Mesothelial cell of epicardium (in vitro differentiated cells): ENCODE measurements around the gene CASQ2. TPM values are rescaled to one million over a fixed set of nuclear protein-coding genes. Genes with fewer than 3 reads are reported as not detected.

ENCODE experiments used
- DNase-seq, 2 experiments: peaks; one replicate each; pipeline ENCODE4 v3.0.0; 2021; ENCODE audit warnings: low spot score in 2 of 2; ENCODE audit not compliant: unreplicated experiment in 2 of 2
- H3K27ac Mint-ChIP-seq: 2 replicates; pipeline ENCODE4 v1.8.0; 2021; ENCODE audit warnings: mixed read lengths
- H3K27me3 Mint-ChIP-seq: 2 replicates; pipeline ENCODE4 v1.8.0; 2021; ENCODE audit warnings: low read depth, mixed read lengths
- H3K36me3 Mint-ChIP-seq: 2 replicates; pipeline ENCODE4 v1.8.0; 2021; ENCODE audit warnings: mixed read lengths
- H3K4me1 Mint-ChIP-seq: 2 replicates; pipeline ENCODE4 v1.8.0; 2021; ENCODE audit warnings: mixed read lengths
- H3K4me3 Mint-ChIP-seq: 2 replicates; pipeline ENCODE4 v1.8.0; 2021; ENCODE audit warnings: mild to moderate bottlenecking, moderate library complexity, mixed read lengths
- H3K9me3 Mint-ChIP-seq: 2 replicates; pipeline ENCODE4 v1.8.0; 2021; ENCODE audit warnings: mixed read lengths
- total RNA-seq: library from RNA; stranded (reverse); gene quantifications from 3 replicates; pipeline ENCODE4 v1.2.1, GENCODE V29; 2021
- TF ChIP-seq, protein P1 (sequence below): fragments of 200-600 bp; sonication (generic); IDR thresholded peaks from one replicate; pipeline ENCODE4 v1.5.0; 2021; ENCODE audit warnings: antibody characterized with exemption; ENCODE audit not compliant: unreplicated experiment

CASQ2 gene
- total RNA-seq, 1 donor from 2014 or later = 0.13 TPM

DNA sequence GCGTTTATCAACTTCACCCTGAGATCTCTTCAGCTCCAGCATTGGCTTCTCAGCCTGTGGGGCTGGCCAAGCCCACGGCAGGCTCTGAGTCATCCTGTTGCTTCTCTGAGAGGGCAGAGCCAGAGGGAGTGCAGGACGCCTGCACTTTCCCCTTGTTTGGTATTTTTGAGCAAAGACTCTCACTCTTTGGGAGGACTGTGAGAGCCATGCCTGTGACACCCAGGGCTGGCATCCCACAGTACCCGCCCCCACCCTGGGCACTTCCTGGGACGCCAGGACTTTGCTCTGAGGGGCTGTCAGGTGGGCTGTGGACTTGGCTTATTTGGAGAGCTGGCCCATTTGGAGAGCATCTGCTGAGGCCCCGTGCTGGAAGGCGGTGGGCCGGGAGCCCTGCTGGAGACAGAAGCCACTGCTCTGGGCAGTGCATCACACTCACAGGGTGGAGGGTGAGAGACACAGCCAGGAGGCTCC, 89.3 kb downstream of the CASQ2 start:
- Mint-ChIP-seq H3K9me3 (no peaks in the 10 kb centered on the region), H3K27me3 (no peaks in the 10 kb centered on the region), H3K36me3 (peaks cover 21% of the 10 kb centered on the region), H3K4me1 (peaks cover 22% of the 10 kb centered on the region), H3K27ac (no peak overlapping the region), H3K4me3 (no peak overlapping the region)
- TF ChIP-seq, protein P1, sequence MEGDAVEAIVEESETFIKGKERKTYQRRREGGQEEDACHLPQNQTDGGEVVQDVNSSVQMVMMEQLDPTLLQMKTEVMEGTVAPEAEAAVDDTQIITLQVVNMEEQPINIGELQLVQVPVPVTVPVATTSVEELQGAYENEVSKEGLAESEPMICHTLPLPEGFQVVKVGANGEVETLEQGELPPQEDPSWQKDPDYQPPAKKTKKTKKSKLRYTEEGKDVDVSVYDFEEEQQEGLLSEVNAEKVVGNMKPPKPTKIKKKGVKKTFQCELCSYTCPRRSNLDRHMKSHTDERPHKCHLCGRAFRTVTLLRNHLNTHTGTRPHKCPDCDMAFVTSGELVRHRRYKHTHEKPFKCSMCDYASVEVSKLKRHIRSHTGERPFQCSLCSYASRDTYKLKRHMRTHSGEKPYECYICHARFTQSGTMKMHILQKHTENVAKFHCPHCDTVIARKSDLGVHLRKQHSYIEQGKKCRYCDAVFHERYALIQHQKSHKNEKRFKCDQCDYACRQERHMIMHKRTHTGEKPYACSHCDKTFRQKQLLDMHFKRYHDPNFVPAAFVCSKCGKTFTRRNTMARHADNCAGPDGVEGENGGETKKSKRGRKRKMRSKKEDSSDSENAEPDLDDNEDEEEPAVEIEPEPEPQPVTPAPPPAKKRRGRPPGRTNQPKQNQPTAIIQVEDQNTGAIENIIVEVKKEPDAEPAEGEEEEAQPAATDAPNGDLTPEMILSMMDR = no peak
- DNase-seq = no peak

DNA sequence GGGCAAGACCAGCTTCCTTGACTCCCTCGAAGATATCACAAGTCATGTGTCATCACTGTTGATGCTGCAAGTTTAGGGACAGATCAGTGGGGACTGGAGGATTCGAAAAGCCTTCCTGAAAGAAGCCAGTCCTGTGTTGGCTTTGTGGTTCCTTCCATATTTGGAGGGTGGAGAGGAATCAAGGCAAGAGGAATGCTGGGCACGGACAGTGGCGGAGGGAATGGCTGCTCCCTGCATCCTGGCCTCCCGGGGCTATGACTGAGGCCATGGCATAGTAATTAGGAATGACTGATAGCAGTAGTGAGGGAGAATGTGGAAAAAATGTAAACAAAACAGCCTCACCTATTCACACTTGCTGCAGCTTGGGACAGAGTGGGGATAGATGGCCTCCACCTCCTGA, 90.4 kb downstream of the CASQ2 start:
- TF ChIP-seq, protein P1 = no peak
- Mint-ChIP-seq H3K4me1 (peaks cover 22% of the 10 kb centered on the region), H3K27ac (no peak overlapping the region), H3K27me3 (no peaks in the 10 kb centered on the region), H3K4me3 (no peak overlapping the region), H3K36me3 (peaks cover 21% of the 10 kb centered on the region), H3K9me3 (no peaks in the 10 kb centered on the region)
- no peak for DNase-seq

DNA sequence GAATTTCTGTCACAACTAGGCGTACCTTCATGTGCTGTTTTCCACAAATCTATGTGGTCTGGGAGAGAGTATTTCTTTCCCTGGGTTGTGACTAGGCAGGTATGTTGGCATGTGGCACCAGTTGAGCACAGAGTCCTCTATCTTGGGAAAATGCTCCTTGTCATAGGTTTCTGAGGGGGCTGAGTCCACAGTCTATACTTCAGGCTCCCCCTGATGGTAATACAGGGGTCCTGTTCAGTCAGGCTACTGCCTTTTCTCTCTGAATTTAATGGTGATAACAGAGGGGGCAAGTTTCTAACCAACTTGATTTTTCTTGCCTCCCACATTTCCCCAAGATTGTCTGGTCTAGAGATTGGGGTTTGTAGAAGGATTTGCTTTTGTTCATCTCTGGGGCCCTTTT, 90.9 kb downstream of the CASQ2 start:
- no peak for DNase-seq
- no peaks in the 10 kb centered on the region for H3K27me3 Mint-ChIP-seq
- TF ChIP-seq, protein P1 = no peak
- H3K4me1 Mint-ChIP-seq = peaks cover 22% of the 10 kb centered on the region
- peaks cover 16% of the 10 kb centered on the region for H3K36me3 Mint-ChIP-seq
- no peaks in the 10 kb centered on the region for H3K9me3 Mint-ChIP-seq
- peak overlapping the region; percentile 21 for H3K27ac Mint-ChIP-seq
- no peak overlapping the region for H3K4me3 Mint-ChIP-seq

DNA sequence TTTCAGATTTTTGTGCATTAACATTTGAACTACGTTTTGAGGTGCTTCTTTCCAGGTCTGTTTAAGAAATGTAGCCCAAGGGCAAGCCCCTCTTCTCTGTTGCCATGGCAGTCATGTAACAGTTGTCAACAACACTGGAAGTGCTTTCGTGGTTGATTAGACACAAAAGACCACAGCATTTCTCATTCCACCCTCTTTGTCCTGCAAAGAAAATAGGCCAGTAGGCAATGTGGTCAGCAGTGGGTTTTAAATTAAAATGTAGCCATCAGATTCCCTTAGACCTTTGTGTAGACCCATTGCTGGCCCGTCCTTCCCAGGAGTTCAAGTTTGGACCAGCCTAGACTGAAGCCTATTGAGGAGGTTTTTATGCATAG, 91.3 kb downstream of the CASQ2 start:
- Mint-ChIP-seq H3K4me3 (no peak overlapping the region), H3K4me1 (peaks cover 22% of the 10 kb centered on the region), H3K36me3 (peaks cover 12% of the 10 kb centered on the region), H3K27ac (peak overlapping the region; percentile 88), H3K27me3 (no peaks in the 10 kb centered on the region), H3K9me3 (no peaks in the 10 kb centered on the region)
- TF ChIP-seq, protein P1 = no peak
- DNase-seq = no peak

DNA sequence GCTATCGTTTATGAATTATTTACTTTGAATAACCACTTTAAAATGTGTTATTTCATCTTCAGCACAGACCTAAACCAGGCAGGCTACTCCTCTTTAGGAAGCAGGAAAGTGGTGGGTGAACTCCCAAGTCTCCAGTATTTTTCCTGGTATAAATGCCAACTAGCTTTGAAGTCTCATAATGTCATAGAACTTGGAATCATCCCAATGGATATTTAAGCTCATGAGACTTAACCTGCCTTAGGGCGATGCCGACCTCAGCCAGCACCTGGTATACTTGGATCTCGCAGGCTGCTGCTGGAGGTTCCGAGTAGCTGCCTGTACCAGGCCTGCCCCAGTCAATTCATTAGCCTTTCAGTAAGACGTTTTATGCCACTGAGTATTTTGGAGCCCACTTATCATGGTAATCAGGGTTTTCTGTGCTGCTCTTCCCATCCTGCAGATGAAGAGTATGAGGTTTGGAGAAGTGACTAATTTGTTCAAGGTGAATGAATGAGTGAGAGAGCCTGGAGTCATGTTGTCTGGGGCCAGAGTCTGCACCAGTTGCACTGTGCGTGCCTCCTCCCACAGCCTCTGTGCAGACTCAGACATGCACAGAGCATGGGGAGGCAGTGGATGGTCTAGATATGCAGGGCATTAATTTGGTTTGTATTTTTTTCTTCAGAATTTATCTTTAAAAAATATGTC, 91.9 kb downstream of the CASQ2 start:
- DNase-seq = no peak
- Mint-ChIP-seq H3K4me3 (no peak overlapping the region), H3K9me3 (no peaks in the 10 kb centered on the region), H3K27ac (peak overlapping the region; percentile 88), H3K4me1 (peaks cover 22% of the 10 kb centered on the region), H3K27me3 (no peaks in the 10 kb centered on the region), H3K36me3 (peaks cover 10% of the 10 kb centered on the region)
- TF ChIP-seq, protein P1 = no peak
